Epithelial cell of umbilical artery (primary cell): Measurements from ENCODE around the gene SCYGR6. TPM values are rescaled to one million over a fixed set of nuclear protein-coding genes. Genes with fewer than 3 reads are reported as not detected.

Experiments
- total RNA-seq: library from RNA; depleted of rRNA; stranded (reverse); fragments of >200 nt; gene quantifications from 2 replicates; pipeline ENCODE4 v1.2.3, GENCODE V29; 2014

Gene SCYGR6, protein sequence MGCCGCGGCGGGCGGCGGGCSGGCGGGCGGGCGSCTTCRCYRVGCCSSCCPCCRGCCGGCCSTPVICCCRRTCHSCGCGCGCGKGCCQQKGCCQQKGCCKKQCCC
- not detected in 2 replicates for total RNA-seq

DNA sequence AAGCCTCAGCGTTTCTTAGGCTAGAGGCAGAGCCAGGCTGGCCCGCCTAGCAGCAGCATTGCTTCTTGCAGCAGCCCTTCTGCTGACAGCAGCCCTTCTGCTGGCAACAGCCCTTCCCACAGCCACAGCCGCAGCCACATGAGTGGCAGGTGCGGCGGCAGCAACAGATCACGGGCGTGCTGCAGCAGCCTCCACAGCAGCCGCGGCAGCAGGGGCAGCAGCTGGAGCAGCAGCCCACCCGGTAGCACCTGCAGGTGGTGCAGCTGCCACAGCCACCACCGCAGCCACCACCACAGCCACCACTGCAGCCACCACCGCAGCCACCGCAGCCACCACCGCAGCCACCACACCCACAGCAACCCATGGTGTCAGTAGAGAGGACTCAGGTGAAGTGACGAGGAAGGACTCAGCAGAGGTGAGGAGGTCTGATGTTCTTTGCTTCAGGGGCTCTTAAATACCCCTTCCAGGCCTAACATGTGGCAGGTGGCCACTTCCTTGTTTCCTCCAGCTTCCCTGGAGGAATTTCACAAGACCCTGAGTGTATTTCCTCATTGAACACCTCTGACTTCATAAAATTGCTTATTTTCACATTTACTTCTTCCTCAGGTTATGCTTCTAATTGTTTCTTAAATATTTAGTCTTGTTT lies at the start of gene SCYGR6:
TSS of gene SCYGR6 (minus strand) at position 364 of the 646 bp plus-strand sequence. CDS start at position 364, 0 bp downstream.

DNA sequence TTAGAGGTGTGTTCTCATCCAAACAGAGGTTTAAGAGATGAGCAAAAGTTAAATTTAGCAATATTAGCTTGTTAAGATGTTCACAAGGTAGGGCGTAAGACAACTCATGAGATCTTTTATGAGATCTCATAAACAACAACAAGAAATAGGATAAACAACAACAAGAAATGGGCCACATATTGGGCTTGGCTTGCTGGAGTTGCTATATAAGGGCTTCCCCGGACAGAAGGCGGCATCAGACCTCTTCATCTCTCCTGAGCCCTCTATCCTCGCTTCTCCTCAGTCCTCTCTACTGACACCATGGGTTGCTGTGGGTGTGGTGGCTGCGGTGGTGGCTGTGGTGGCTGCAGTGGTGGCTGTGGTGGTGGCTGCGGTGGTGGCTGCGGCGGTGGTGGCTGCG lies 21.0 kb upstream of the SCYGR6 start, which contains the start of gene SCYGR8:
TSS of gene SCYGR8 (plus strand) at position 301 of the 400 bp plus-strand sequence. CDS start at position 301, 0 bp downstream.

DNA sequence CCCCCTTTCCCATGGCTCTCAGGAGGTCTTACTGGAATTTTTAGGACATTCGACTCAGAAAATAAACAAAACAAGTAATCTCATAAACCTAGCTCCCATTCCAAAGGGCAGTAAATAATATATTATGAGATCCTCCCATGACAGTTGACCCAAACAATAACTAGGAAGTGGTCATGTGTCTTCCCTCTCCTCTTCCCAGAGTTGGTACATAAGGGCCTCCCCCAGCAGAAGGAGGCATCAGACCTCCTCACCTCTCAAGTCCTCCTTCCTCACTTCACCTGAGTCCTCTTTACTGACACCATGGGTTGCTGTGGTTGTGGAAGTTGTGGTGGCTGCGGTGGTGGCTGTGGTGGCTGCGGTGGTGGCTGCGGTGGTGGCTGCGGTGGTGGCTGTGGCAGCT lies 3.5 kb upstream of the SCYGR6 start, which contains the start of gene SCYGR7:
TSS of gene SCYGR7 (plus strand) at position 301 of the 400 bp plus-strand sequence. CDS start at position 301, 0 bp downstream.

DNA sequence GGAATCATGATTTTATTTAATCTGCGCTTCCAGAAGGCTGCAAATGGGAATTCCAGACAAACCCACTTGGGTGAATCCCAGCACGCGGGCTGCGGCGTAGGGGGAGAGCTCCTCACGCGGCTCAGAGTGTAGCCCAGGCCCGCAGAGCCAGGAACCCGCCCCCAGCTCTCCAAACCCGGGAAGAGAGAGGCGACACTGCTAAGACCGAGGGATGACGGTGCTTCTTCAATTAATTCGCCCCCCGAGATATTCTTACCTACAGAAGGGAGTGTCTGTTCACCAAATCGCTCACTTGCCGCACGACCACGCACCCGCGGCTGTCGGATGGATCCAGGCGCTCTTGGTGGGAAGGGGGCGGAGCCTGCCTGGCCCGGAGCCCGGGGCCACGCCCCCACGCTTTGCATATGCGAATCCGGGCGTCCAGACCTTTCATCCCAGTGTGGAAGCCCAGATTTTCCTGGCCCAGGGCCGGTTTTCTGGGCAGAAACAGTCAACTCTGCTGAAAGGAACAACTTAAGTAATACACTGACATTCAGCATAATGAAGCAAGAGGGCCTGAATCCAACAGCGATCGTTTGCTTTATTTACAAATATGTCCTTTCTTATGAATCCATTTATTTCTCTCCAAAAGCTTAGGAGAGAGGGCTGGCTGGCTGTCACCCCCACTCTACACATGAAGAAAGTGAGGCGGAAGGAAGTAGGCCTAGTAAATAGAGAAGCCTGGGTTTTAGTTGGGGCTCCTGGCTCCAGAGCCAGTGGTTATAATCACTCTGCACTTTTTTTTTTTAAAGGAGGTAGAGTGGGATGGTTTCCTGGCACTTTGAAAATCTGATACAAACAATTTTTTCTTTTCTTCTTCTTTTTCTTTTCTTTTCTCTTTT lies 6.6 kb downstream of the SCYGR6 start, which contains the start of gene SLC19A3:
TSS of gene SLC19A3 (minus strand) at position 342 of the 881 bp plus-strand sequence. CDS start 15,710 bp downstream, outside the sequence.

Other genes starting within 250 kb of the SCYGR6 start
- gene SCYGR2, start 125.9 kb downstream of the SCYGR6 start, total RNA-seq, result not detected in 2 replicates
- gene SCYGR3, start 109.9 kb downstream of the SCYGR6 start, total RNA-seq, result not detected in 2 replicates
- not detected in 2 replicates for gene SCYGR4, start 107.3 kb downstream of the SCYGR6 start, total RNA-seq
- not detected in 2 replicates for gene SCYGR5, start 58.0 kb downstream of the SCYGR6 start, total RNA-seq
- under 0.01 and 0.15 TPM in 2 replicates for gene SLC19A3, start 6.7 kb downstream of the SCYGR6 start, total RNA-seq
- not detected in 2 replicates for gene SCYGR7, start 3.6 kb upstream of the SCYGR6 start, total RNA-seq
- gene SCYGR8, start 21.1 kb upstream of the SCYGR6 start, total RNA-seq, result not detected in 2 replicates
- gene CCL20, start 89.1 kb upstream of the SCYGR6 start, total RNA-seq, result 0.65 TPM in 1 of 2 replicates, not detected in the other
- 13.1 and 17.5 TPM in 2 replicates for gene DAW1, start 146.9 kb upstream of the SCYGR6 start, total RNA-seq